PC-3 (cell line): ENCODE data around the gene SDF2L1. TPM values are rescaled to one million over a fixed set of nuclear protein-coding genes. Genes with fewer than 3 reads are reported as not detected.

ENCODE experiments used
- ATAC-seq: fragments of 200-7000 bp; cut with Tn5 transposase; 2 replicates; pipeline ENCODE4 v1.9.1; 2020; ENCODE audit warnings: mild to moderate bottlenecking, moderate library complexity
- BruUV-seq: library from RNA; stranded (reverse); fragments of 400-500 nt; replicated peaks from 2 replicates; lab custom pipeline; 2021; lab: Mats Ljungman, UMichigan
- CTCF ChIA-PET: fragments of 300-600 bp; sonication (Branson Sonifier 250); formaldehyde crosslinking; loops from one replicate; lab custom pipeline; 2022; ENCODE audit warnings: antibody characterized with exemption; lab: Charles Lee
- POLR2A ChIA-PET: fragments of 300-600 bp; sonication (Branson Sonifier 250); formaldehyde crosslinking; loops from one replicate; lab custom pipeline; 2022; ENCODE audit warnings: antibody characterized with exemption; ENCODE audit not compliant: unreplicated experiment; lab: Charles Lee
- DNase-seq: peaks from one replicate; pipeline ENCODE4 v3.0.0-alpha.2; 2015
- H2AFZ ChIP-seq: fragments of 300-600 bp; sonication (generic); 2 replicates; pipeline ENCODE4 v1.6.0; 2016; ENCODE audit warnings: antibody characterized with exemption, low read length
- H3F3A ChIP-seq: fragments of 300-600 bp; sonication (generic); one replicate; pipeline ENCODE4 v1.6.0; 2017; ENCODE audit warnings: antibody characterized with exemption, low read length, control low read depth, mild to moderate bottlenecking; ENCODE audit not compliant: unreplicated experiment
- H3K27ac ChIP-seq: fragments of 300-600 bp; sonication (generic); 2 replicates; pipeline ENCODE4 v1.5.1; 2016; ENCODE audit warnings: mild to moderate bottlenecking, low read length
- H3K27me3 ChIP-seq: fragments of 300-600 bp; sonication (generic); 2 replicates; pipeline ENCODE4 v1.6.1; 2016; ENCODE audit warnings: low read length, mixed read lengths
- H3K36me3 ChIP-seq: fragments of 300-600 bp; sonication (generic); 2 replicates; pipeline ENCODE4 v1.6.1; 2016; ENCODE audit warnings: low read depth, mixed run types, low read length, mixed read lengths
- H3K4me1 ChIP-seq: fragments of 300-600 bp; sonication (generic); 2 replicates; pipeline ENCODE4 v1.5.1; 2016; ENCODE audit warnings: low read length; ENCODE audit not compliant: insufficient read depth
- H3K4me2 ChIP-seq: fragments of 300-600 bp; sonication (generic); 2 replicates; pipeline ENCODE4 v1.6.0; 2016; ENCODE audit warnings: low read length
- H3K4me3 ChIP-seq: fragments of 300-600 bp; sonication (generic); 2 replicates; pipeline ENCODE4 v1.5.1; 2016; ENCODE audit warnings: mild to moderate bottlenecking, low read length, mixed read lengths
- H3K79me2 ChIP-seq: fragments of 300-600 bp; sonication (generic); 2 replicates; pipeline ENCODE4 v1.6.1; 2017; ENCODE audit warnings: low read length, mixed read lengths
- H3K9ac ChIP-seq: fragments of 300-600 bp; sonication (generic); 2 replicates; pipeline ENCODE4 v1.6.0; 2016; ENCODE audit warnings: mild to moderate bottlenecking, low read length
- H3K9me2 ChIP-seq: fragments of 300-600 bp; sonication (generic); replicated peaks from 2 replicates; pipeline ENCODE4 v1.6.1; 2016; ENCODE audit warnings: mixed run types, low read length, mixed read lengths
- H3K9me3 ChIP-seq: fragments of 300-600 bp; sonication (generic); 2 replicates; pipeline ENCODE4 v1.6.1; 2016; ENCODE audit warnings: low read length, mixed read lengths
- H4K20me1 ChIP-seq: fragments of 300-600 bp; sonication (generic); 2 replicates; pipeline ENCODE4 v1.6.1; 2016; ENCODE audit warnings: low read length, mixed read lengths
- EZH2 ChIP-seq: fragments of 300-600 bp; sonication (generic); IDR thresholded peaks from one replicate; pipeline ENCODE4 v1.6.1; 2017; ENCODE audit warnings: antibody characterized with exemption, mild to moderate bottlenecking, low read length; ENCODE audit not compliant: unreplicated experiment
- EZH2phosphoT487 ChIP-seq: fragments of 300-600 bp; sonication (generic); IDR thresholded peaks from 2 replicates; pipeline ENCODE4 v1.6.1; 2018; ENCODE audit warnings: mild to moderate bottlenecking, antibody characterized with exemption, low read length, borderline replicate concordance
- intact Hi-C: fragments of 100-400 bp; cut with micrococcal nuclease; formaldehyde crosslinking; loops from 2 replicates; pipeline ENCODE4 v1.9.0; 2023
- total RNA-seq: library from RNA; depleted of rRNA; stranded (reverse); fragments of >200 nt; gene quantifications from 2 replicates; pipeline ENCODE4 v1.2.3, GENCODE V29; 2014
- TF ChIP-seq, protein P1 (sequence below): fragments of 300-600 bp; sonication (generic); conservative IDR thresholded peaks from 2 replicates; pipeline ENCODE4 v1.5.1; 2017; ENCODE audit warnings: antibody characterized with exemption, low read depth, mild to moderate bottlenecking, low read length

Gene SDF2L1
- total RNA-seq, 1 experiment from 2014 or later = 180 TPM

DNA sequence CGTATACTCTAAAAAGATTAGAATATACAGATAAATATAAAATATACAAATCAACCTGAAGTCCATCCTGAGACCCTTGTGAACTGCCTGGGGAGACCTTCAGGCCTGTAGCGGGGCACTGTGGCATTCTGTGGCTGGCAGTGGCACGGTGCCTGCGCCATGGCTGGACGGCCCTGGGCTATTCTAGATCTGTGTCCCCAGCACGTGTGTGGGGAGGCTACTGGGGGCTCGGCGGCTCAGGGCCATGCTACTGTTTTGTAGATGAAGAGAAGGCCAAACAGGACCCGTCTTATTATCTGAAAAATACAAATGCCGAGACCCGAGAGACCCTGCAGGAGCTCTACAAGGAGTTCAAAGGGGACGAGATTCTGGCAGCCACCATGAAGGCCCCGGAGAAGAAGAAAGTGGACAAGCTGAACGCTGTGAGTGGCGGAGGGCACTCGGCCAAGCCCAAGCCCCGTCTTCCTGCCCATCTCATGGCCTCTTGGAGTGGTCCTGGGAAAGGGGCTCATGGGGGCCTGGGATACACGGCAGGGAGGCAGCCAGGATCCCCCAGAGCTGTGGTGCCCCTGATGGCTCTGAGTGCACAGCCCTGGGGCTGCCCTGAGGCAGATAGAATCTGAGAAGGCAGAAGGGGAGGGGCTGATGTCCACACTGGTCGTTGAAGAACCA lies 42.5 kb downstream of the SDF2L1 start:
- ATAC-seq (no peak), DNase-seq (no peak)
- CTCF ChIA-PET = no interaction called here
- no TSS peak for BruUV-seq
- intact Hi-C loops = no loop called here
- no peaks in the 10 kb centered on the region for H3K9me2 ChIP-seq
- H3K9ac ChIP-seq = no peak overlapping the region
- H3K27me3 ChIP-seq = no peaks in the 10 kb centered on the region
- no peak overlapping the region for H3K27ac ChIP-seq
- H4K20me1 ChIP-seq = no peaks in the 10 kb centered on the region
- no peaks in the 10 kb centered on the region for H3K36me3 ChIP-seq
- H3F3A ChIP-seq = no peaks in the 10 kb centered on the region
- no peaks in the 10 kb centered on the region for H3K79me2 ChIP-seq
- H2AFZ ChIP-seq = no peak overlapping the region
- no peak overlapping the region for H3K4me2 ChIP-seq
- H3K9me3 ChIP-seq = no peaks in the 10 kb centered on the region
- no peaks in the 10 kb centered on the region for H3K4me1 ChIP-seq
- TF ChIP-seq, protein P1, sequence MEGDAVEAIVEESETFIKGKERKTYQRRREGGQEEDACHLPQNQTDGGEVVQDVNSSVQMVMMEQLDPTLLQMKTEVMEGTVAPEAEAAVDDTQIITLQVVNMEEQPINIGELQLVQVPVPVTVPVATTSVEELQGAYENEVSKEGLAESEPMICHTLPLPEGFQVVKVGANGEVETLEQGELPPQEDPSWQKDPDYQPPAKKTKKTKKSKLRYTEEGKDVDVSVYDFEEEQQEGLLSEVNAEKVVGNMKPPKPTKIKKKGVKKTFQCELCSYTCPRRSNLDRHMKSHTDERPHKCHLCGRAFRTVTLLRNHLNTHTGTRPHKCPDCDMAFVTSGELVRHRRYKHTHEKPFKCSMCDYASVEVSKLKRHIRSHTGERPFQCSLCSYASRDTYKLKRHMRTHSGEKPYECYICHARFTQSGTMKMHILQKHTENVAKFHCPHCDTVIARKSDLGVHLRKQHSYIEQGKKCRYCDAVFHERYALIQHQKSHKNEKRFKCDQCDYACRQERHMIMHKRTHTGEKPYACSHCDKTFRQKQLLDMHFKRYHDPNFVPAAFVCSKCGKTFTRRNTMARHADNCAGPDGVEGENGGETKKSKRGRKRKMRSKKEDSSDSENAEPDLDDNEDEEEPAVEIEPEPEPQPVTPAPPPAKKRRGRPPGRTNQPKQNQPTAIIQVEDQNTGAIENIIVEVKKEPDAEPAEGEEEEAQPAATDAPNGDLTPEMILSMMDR = no peak
- TF ChIP-seq EZH2 (no peak), EZH2phosphoT487 (no peak)
- POLR2A ChIA-PET = no interaction called here
- no peak overlapping the region for H3K4me3 ChIP-seq

DNA sequence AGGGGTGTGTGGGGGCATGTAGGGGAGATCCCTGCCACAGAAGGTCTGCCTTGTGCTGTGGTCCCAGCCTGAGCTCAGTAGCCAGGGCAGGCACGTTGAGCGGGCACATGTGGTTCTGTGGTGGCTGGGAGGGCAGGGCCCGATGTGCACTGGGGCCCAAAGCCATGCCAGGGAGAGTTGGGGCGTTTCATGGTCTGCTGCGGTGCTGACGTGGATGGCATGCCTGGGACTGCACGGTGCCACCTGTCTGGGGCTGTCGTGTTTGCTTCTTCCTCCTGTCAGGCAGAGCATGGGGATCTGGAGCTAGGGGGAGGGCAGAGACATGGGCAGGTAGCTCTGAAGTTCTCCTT lies 43.0 kb downstream of the SDF2L1 start:
- no peak for ATAC-seq
- H3K27ac ChIP-seq = no peak overlapping the region
- H3K9ac ChIP-seq = no peak overlapping the region
- no peak overlapping the region for H3K4me2 ChIP-seq
- no peaks in the 10 kb centered on the region for H4K20me1 ChIP-seq
- ChIA-PET POLR2A (no interaction called here), CTCF (no interaction called here)
- DNase-seq = no peak
- H3K4me1 ChIP-seq = no peaks in the 10 kb centered on the region
- TF ChIP-seq, protein P1 = no peak
- TF ChIP-seq EZH2 (no peak), EZH2phosphoT487 (no peak)
- H3K36me3 ChIP-seq = no peaks in the 10 kb centered on the region
- no peaks in the 10 kb centered on the region for H3K27me3 ChIP-seq
- no peaks in the 10 kb centered on the region for H3K9me2 ChIP-seq
- H3K79me2 ChIP-seq = no peaks in the 10 kb centered on the region
- H3K9me3 ChIP-seq = no peaks in the 10 kb centered on the region
- H3F3A ChIP-seq = no peaks in the 10 kb centered on the region
- BruUV-seq = no TSS peak
- no peak overlapping the region for H3K4me3 ChIP-seq
- no peak overlapping the region for H2AFZ ChIP-seq
- intact Hi-C loops = no loop called here

DNA sequence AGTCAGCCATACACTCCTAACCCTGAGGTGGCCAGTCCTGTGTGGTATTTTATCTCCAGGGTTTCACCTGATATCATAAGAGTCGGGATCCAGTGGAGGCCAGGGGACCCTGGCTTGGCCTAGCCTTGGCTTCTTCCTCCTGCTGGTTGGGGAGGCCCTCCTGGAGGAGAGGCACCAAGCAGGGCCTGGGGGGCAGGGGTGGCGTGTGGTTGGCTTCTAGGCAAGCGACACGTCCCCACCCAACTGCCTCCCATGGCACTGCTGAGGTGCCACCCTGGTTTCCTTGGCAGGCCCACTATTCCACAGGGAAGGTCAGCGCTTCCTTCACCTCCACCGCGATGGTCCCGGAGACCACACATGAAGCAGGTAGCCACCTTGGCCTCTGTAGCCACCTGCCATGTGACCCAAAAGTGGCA lies 44.1 kb downstream of the SDF2L1 start:
- H3K27ac ChIP-seq = no peak overlapping the region
- no peaks in the 10 kb centered on the region for H3K79me2 ChIP-seq
- H3K9me3 ChIP-seq = no peaks in the 10 kb centered on the region
- no peak for DNase-seq
- no peak overlapping the region for H3K9ac ChIP-seq
- TF ChIP-seq, protein P1 = no peak
- TF ChIP-seq EZH2phosphoT487 = no peak
- no peak for TF ChIP-seq EZH2
- no peak overlapping the region for H3K4me2 ChIP-seq
- H3K4me3 ChIP-seq = no peak overlapping the region
- H3K4me1 ChIP-seq = no peaks in the 10 kb centered on the region
- no peaks in the 10 kb centered on the region for H3K27me3 ChIP-seq
- ChIA-PET POLR2A (no interaction called here), CTCF (no interaction called here)
- H3K36me3 ChIP-seq = no peaks in the 10 kb centered on the region
- intact Hi-C loops = no loop called here
- BruUV-seq = no TSS peak
- no peaks in the 10 kb centered on the region for H4K20me1 ChIP-seq
- no peaks in the 10 kb centered on the region for H3F3A ChIP-seq
- no peak overlapping the region for H2AFZ ChIP-seq
- ATAC-seq = no peak
- no peaks in the 10 kb centered on the region for H3K9me2 ChIP-seq
